GM13976 (cell line): ENCODE data around the gene SPPL2B.
"Not testable (repeated sequence)": the region's sequence is repeated elsewhere in the genome, so short reads cannot be mapped to it uniquely, and the experiment has no call there.

Experiments
- DNase-seq: peaks from one replicate; pipeline ENCODE4 v3.0.0; 2012; ENCODE audit warnings: low spot score
- in situ Hi-C: fragments of 300-500 bp; cut with MboI; formaldehyde crosslinking; loops from one replicate; pipeline ENCODE4 v1.12.0; 2022; ENCODE audit warnings: low sequenced_read_pairs, mixed read lengths, inconsistent platforms; ENCODE audit not compliant: unreplicated experiment
- TF ChIP-seq, protein P1 (sequence below): IDR thresholded peaks from 2 replicates; pipeline ENCODE4 v1.5.1; 2012; ENCODE audit warnings: borderline replicate concordance, mild to moderate bottlenecking; ENCODE audit not compliant: insufficient read depth; ENCODE audit errors: extremely low read depth, missing control alignments, control extremely low read depth

The SPPL2B gene

DNA sequence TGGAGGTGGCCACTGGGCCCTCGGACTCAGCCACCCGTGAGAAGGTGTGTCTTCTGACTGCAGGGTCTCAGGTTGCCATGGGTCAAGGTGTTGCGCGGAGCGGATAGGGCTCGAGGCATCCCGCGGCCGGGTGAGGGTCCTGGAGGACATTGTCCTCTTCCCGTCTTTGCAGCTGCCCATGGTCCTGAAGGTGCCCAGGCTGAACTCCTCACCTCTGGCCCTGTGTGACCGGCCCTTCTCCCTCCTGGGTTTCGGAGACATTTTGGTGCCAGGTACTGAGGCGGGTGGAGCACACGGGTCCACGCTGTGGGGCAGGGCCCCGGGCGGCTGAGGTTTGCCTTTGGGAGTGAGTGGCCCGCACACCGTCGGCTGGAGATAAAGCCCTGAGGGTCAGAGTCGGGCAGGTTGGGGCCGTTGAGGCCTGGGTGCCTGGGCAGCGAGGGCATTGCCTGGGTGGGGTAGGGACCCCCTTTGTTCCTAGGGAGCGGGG is 15.9 kb downstream of the SPPL2B start:
- DNase-seq = no peak
- TF ChIP-seq, protein P1, sequence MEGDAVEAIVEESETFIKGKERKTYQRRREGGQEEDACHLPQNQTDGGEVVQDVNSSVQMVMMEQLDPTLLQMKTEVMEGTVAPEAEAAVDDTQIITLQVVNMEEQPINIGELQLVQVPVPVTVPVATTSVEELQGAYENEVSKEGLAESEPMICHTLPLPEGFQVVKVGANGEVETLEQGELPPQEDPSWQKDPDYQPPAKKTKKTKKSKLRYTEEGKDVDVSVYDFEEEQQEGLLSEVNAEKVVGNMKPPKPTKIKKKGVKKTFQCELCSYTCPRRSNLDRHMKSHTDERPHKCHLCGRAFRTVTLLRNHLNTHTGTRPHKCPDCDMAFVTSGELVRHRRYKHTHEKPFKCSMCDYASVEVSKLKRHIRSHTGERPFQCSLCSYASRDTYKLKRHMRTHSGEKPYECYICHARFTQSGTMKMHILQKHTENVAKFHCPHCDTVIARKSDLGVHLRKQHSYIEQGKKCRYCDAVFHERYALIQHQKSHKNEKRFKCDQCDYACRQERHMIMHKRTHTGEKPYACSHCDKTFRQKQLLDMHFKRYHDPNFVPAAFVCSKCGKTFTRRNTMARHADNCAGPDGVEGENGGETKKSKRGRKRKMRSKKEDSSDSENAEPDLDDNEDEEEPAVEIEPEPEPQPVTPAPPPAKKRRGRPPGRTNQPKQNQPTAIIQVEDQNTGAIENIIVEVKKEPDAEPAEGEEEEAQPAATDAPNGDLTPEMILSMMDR = no peak
- in situ Hi-C loops = no loop called here

DNA sequence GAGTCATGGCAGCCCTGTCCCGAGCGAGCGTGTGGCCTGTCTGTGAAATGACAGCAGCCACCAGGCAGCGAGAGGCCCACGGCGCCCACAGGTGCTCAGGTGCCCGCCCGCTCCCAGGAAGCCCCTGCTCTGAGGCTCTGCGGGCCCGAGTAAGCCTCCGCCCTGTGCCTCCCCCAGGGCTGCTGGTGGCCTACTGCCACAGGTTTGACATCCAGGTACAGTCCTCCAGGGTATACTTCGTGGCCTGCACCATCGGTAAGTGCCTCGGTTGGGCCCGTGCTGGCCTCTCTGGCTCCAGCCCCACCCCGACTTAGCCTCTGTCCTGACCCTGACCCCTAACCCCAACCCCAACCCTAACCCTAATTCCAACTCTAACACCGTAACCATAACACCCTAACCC is 16.6 kb downstream of the SPPL2B start:
- in situ Hi-C loops = no loop called here
- TF ChIP-seq, protein P1 = no peak

DNA sequence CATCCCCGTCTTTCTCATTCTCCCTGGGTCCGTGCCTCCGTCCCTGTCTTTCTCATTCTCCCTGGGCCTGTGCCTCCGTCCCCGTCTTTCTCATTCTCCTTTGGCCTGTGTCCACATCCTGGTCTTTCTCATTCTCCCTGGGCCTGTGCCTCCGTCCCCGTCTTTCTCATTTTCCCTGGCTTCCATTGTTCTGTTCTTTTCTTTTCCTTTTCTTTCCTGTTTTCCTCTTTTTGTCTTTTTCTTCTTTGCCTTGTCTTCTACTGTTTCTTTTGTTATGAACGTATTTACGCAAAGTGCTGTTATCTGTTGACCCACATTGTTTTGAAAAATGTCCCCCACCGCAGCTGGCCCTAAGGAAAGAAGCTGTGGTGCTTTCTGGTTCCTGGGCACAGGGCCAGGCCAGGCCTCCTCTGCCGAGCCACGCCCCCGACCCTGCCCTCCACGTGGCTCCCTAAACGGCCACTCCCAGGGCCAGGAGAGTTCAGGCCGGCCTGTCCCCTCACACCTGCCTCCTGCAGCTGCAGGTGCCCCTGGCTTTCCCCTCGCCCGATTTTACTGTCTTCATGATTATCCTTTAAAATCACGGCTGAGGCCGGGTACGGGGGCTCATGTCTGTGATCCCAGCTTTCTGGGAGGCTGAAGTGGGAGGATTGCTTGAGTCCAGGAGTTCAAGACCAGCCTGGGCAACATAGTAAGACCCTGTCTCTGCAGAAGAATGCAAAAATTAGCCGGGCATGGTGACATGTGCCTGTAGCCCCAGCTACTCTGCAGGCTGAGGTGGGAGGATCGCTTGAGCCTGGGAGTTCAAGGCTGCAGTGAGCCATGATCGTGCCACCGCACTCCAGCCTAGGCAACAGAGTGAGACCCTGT is 17.5 kb downstream of the SPPL2B start:
- no peak for DNase-seq
- in situ Hi-C loops = no loop called here
- TF ChIP-seq, protein P1 = no peak

More for the DNA sequence above, 16.6 kb downstream of the SPPL2B start:
- DNase-seq = no peak

DNA sequence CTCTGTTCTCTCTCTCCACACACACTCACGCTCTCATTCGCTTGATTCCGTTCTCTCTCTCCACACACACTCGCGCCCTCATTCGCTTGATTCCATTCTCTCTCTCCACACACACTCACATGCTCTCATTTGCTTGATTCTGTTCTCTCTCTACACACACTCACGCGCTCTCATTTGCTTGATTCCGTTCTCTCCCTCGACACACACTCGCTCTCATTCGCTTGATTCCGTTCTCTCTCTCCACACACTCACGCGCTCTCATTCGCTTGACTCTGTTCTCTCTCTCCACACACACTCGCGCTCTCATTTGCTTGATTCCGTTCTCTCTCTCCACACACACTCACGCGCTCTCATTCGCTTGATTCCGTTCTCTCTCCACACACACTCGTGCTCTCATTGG is 21.3 kb downstream of the SPPL2B start:
- in situ Hi-C loops, DNase-seq: not testable (repeated sequence)

DNA sequence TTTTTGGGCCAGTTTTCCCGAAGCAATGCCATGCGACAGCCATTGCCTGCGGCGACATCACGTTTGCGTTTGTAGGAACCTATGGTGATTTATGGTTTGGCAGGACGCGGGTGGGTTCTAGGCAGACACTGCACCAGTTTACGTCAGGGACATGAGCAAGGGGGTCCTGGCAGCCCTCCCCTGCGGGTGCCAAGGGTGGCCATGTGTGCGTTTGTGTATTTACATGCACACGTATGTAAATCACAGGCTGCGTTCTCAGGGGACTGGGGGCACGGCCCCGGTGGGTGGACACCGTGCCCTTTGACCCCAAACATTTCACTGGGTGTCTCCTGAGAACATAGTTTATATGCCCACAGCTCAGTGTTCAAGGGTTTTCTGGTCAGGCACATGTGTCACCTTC is 22.2 kb downstream of the SPPL2B start:
- in situ Hi-C loops = no loop called here
- TF ChIP-seq, protein P1 = no peak
- DNase-seq = no peak

DNA sequence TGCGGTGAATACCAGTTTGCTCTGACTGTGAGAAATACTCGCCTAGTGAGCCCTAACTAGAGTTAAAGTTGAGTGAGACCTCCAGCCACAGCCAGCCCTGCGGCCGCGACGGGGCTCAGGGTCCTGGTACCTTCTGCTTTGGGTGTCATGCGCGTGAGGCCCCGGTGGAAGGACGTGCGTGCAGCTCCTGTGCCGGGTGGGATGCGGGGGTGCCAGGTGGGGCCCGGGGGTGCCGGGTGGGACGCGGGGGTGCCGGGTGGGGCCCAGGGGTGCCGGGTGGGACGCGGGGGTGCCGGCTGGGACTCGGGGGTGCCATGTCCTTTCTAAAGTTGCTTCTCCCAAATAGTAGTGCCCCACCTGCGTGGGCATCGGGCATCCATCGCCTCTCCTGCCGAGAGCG is 23.1 kb downstream of the SPPL2B start:
- TF ChIP-seq, protein P1 = no peak
- in situ Hi-C loops = no loop called here
- DNase-seq = no peak

DNA sequence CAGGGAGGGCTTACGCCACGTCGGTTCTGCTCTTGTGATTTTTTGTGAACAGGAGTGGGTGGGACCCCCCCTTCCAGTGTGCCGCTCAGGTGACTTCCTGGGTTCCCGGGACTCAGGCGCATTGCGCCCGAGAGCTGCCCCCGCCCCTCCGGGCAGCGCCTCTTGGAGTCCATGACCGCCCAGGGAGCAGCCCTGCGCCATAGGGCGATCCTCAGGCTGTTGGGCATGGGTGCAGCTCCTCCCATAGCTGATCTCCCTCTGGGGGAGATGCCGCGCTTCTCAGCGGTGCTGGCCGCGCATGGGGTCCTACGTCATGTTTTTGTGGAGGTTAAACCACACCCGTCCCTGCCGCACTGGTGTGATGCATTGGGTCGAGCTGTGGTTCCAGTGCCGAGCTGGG is 23.6 kb downstream of the SPPL2B start:
- TF ChIP-seq, protein P1 = no peak
- DNase-seq = no peak
- in situ Hi-C loops = no loop called here
